Subcutaneous abdominal adipose tissue (tissue), 5 donors: Measurements from ENCODE around the gene TBC1D5.

ENCODE experiments used
- H3K27ac ChIP-seq: one replicate; pipeline ENCODE4 v1.7.0; 2013; ENCODE audit warnings: low read depth, mild to moderate bottlenecking, inconsistent platforms, low read length, moderate library complexity
- H3K27me3 ChIP-seq, 5 donors: one replicate each; pipeline ENCODE4 v1.7.0; 2013; ENCODE audit warnings: low read length in 5 of 5, inconsistent platforms in 1 of 5; ENCODE audit not compliant: control insufficient read depth in 5 of 5, insufficient read depth in 4 of 5
- H3K36me3 ChIP-seq, 5 donors: one replicate each; pipeline ENCODE4 v1.7.0; 2013; ENCODE audit warnings: low read length in 5 of 5; ENCODE audit not compliant: control insufficient read depth in 5 of 5, insufficient read depth in 5 of 5
- H3K4me1 ChIP-seq, 5 donors: one replicate each; pipeline ENCODE4 v1.7.0; 2013; ENCODE audit warnings: low read length in 5 of 5, mild to moderate bottlenecking in 3 of 5, moderate library complexity in 1 of 5; ENCODE audit not compliant: control insufficient read depth in 5 of 5, insufficient read depth in 5 of 5
- H3K4me3 ChIP-seq, 5 donors: one replicate each; pipeline ENCODE4 v1.7.0; 2013; ENCODE audit warnings: low read length in 5 of 5, low read depth in 1 of 5
- H3K9ac ChIP-seq, 5 donors: one replicate each; pipeline ENCODE4 v1.7.0; 2013; ENCODE audit warnings: low read length in 5 of 5, mild to moderate bottlenecking in 4 of 5, moderate library complexity in 3 of 5
- H3K9me3 ChIP-seq, 5 donors: one replicate each; pipeline ENCODE4 v1.7.0; 2013; ENCODE audit warnings: low read length in 5 of 5; ENCODE audit not compliant: control insufficient read depth in 5 of 5
- donor health status: healthy.
- donor health status: healthy.
- donor health status: healthy.
- donor health status: healthy.
- donor health status: healthy.

The TBC1D5 gene

DNA sequence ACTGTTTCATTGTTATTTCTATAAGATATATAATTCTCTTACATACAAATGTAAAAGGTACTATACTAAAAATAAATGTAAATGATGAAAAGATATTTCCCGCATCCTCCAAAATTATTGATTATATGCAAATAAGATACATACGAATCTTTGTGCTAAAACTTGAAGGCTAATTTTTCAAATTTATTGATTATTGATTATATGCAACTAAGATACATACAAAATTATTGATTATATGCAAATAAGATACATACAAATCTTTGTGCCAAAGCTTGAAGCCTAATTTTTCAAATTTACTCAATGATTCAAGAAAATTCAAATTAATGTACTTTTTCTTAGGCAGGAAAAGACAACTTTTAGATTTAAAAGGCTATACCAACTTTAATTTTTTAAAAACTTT lies 319.8 kb downstream of the TBC1D5 start:
- no peaks in the 10 kb centered on the region for H3K27me3 ChIP-seq
- H3K4me3 ChIP-seq, result no peak overlapping the region
- no peak overlapping the region for H3K9ac ChIP-seq
- no peak overlapping the region for H3K27ac ChIP-seq
- peaks cover 0 to 2% (median 0%) of the 10 kb centered on the region in 5 donors for H3K4me1 ChIP-seq
- no peaks in the 10 kb centered on the region for H3K9me3 ChIP-seq
- H3K36me3 ChIP-seq, result no peaks in the 10 kb centered on the region

DNA sequence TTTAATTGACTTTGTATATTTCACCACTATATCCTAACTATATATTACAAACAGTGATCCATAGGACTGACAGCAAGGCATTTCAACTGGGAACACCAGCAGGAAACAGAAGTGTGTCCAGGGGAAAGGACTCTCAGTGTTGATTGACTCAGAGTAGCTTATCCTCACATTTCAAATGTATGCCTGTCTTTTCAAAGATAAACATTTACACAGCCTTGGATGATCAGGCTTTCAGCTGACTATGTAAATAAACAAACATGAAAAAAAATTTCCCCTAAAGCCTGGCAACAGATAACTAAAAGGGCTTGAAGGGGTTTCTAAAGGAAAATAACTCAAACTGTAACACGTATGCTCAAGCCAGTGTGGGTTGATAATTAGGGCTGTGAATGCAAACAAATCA lies 321.8 kb downstream of the TBC1D5 start:
- peaks cover 0 to 2% (median 0%) of the 10 kb centered on the region in 5 donors for H3K4me1 ChIP-seq
- no peak overlapping the region for H3K9ac ChIP-seq
- H3K36me3 ChIP-seq, result no peaks in the 10 kb centered on the region
- no peaks in the 10 kb centered on the region for H3K27me3 ChIP-seq
- no peaks in the 10 kb centered on the region for H3K9me3 ChIP-seq
- no peak overlapping the region for H3K27ac ChIP-seq
- no peak overlapping the region for H3K4me3 ChIP-seq

DNA sequence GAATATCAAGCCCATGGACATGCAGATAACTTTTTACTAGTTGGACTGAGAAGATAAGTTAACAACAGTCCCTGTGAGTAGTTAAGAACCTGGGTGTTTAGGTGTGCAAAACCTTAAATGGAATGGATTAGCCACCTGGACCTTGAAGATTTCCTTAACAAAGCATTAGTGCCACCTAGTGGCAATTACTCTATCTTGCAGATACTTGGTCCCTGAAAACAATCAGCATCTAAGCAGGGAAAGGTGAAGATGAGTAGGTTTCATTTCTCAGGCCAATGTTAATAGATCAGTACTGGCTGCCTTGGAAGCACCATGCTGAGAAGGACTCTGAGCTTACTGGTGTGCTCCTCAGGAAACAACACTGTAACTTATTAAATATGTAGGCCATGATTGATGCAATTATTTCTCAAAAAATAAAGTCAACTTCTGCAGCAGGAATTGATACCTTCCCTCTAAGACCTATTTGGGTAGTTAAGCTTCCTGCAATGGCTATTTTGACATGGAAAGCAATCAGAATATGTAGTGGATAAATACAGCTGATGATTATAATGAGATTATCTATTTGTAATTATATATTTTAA lies 329.4 kb downstream of the TBC1D5 start:
- Histone ChIP-seq H3K4me1 (no peaks in the 10 kb centered on the region), H3K36me3 (peaks cover 0 to 6% (median 0%) of the 10 kb centered on the region in 5 donors), H3K4me3 (no peak overlapping the region), H3K27me3 (no peaks in the 10 kb centered on the region), H3K27ac (no peak overlapping the region), H3K9ac (no peak overlapping the region), H3K9me3 (no peaks in the 10 kb centered on the region)

DNA sequence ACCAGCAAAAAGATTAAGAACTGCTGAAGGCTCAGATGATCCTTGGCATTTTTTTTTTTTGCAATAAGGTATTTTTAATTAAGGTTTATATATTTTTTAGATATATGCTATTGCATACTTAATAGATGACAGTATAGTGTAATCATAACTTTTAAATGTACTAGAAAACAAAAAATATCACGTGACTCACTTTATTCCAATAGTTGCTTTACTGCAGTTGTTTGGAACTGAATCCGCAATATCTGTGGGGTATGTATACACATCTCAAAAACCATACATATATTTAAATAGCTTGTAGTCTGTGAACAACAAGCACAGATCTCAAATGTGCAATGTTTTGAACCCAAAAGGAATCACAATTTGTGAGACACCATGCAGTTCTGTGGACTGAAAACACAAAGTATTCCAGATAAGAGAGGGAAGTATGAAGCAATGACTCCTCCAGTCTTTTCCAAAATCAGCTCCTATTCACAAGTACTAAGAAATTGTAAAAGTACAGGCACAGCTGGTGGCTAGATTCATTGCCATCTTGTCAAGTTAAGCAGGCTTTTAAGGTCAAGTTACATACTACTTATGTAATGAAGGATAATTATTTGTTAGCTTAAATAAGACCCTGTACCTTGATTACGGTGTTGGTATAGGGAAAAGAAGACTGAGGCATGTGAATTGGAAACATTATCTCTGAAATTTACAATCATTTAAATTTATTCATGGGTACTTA lies 331.1 kb downstream of the TBC1D5 start:
- no peaks in the 10 kb centered on the region for H3K9me3 ChIP-seq
- no peak overlapping the region for H3K9ac ChIP-seq
- no peak overlapping the region for H3K27ac ChIP-seq
- H3K36me3 ChIP-seq, result peaks cover 0 to 6% (median 0%) of the 10 kb centered on the region in 5 donors
- no peaks in the 10 kb centered on the region for H3K27me3 ChIP-seq
- no peak overlapping the region for H3K4me3 ChIP-seq
- no peaks in the 10 kb centered on the region for H3K4me1 ChIP-seq

DNA sequence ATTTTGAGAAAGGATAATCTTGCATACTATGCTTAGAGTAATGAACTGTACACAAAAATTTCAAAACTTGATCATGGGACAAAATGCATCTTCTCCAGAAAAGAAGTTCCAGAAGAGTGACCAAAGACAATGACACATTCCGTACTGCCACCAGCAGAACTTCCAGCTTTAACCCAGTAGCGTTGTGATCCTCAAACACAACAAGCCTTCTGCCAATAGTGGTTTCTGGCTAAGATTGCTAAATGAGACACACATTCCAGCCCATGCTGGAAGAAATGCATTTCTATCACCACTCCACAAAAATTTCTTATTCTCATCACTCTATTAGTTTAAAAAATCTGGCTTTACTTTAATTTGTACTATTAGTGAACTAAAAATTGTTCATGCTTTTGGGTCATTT lies 334.9 kb downstream of the TBC1D5 start:
- Histone ChIP-seq H3K27me3 (no peaks in the 10 kb centered on the region), H3K4me1 (no peaks in the 10 kb centered on the region), H3K27ac (no peak overlapping the region), H3K9me3 (no peaks in the 10 kb centered on the region), H3K4me3 (no peak overlapping the region), H3K36me3 (peaks cover 3 to 15% (median 11%) of the 10 kb centered on the region in 5 donors), H3K9ac (no peak overlapping the region)

DNA sequence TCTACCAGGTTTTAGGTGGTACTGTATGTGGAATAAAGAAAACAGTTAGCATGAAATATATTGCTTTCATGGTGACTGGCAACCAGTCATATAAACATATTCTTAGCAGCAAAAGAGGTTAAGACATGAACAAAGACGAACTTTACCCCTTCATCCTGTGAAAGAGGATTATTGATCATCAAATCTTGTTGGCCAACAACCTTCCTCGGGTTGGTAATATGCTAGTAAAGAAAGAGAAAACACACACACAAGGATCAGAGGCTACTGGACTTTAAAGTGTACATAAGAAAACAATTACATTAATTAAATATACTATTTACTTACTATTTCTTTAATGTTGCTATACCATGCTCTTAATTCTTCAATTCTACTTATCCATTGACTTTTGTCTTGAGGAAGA lies 337.9 kb downstream of the TBC1D5 start:
- peaks cover 0 to 4% (median 0%) of the 10 kb centered on the region in 5 donors for H3K4me1 ChIP-seq
- no peak overlapping the region for H3K27ac ChIP-seq
- H3K9me3 ChIP-seq, result no peaks in the 10 kb centered on the region
- H3K27me3 ChIP-seq, result peaks cover 0 to 2% (median 0%) of the 10 kb centered on the region in 5 donors
- peaks cover 10 to 25% (median 16%) of the 10 kb centered on the region in 5 donors for H3K36me3 ChIP-seq
- H3K4me3 ChIP-seq, result no peak overlapping the region
- H3K9ac ChIP-seq, result no peak overlapping the region

DNA sequence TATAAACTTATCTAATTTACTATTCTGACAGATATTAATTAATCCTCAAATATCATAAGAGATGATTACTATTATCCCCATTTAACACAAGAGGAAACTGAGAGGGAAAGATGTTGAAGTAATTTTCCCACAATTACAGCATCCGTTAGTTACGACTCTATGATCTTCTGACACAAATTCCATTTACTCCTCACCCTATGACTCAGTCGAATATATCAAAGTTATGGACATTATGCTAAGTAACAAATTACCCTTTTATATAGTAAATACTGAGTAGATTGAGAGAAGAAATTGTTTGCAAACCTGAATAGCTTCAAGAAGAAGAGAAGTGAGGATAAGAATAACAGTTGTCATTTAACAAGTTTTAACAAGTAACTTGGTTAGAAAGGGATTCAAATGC lies 340.0 kb downstream of the TBC1D5 start:
- peaks cover 0 to 2% (median 0%) of the 10 kb centered on the region in 5 donors for H3K27me3 ChIP-seq
- peaks cover 0 to 4% (median 0%) of the 10 kb centered on the region in 5 donors for H3K4me1 ChIP-seq
- peaks cover 10 to 20% (median 16%) of the 10 kb centered on the region in 5 donors for H3K36me3 ChIP-seq
- H3K9ac ChIP-seq, result no peak overlapping the region
- H3K27ac ChIP-seq, result no peak overlapping the region
- H3K4me3 ChIP-seq, result no peak overlapping the region
- H3K9me3 ChIP-seq, result no peaks in the 10 kb centered on the region

DNA sequence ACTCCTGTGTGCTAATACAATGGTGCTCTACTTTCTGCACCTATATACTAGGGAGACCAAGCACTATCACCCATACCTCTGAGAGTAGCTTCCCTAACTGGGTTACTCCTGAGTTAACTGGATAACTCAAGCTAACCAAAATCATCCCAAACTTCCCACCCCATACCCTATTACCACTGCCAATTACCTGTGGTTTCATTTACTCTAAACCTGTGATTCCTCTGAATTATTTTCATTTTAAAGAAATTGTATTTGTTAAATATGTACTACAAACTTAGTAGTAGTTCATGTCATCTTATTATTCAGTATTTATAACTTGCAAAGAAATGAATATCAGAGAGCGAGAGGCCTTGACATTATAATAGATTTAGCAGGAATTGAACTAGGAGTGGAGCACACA lies 340.5 kb downstream of the TBC1D5 start:
- Histone ChIP-seq H3K4me3 (no peak overlapping the region), H3K27me3 (peaks cover 0 to 2% (median 0%) of the 10 kb centered on the region in 5 donors), H3K9me3 (no peaks in the 10 kb centered on the region), H3K4me1 (peaks cover 0 to 4% (median 0%) of the 10 kb centered on the region in 5 donors), H3K36me3 (peaks cover 10 to 20% (median 16%) of the 10 kb centered on the region in 5 donors), H3K9ac (peak overlapping the region in 1 of 5 donors; percentile 63), H3K27ac (no peak overlapping the region)

DNA sequence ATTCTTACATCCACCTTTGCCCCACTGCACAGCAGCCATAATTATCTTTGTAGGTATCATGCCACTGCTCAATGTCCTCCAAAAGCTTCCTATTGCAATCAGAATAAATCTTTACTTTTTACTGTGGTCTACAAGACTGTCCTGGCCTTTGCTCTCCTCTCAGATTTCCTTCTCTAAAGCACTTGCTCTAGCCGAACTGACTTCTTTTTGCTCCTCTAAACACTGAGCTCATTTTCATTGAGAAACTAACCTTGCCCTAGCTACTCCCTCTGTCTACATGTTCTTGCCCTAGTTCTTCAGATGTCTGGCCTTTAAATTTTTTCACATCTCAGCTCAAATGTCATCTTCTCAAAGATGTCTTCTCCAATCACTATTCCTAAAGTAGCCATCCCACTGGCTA lies 342.8 kb downstream of the TBC1D5 start:
- no peaks in the 10 kb centered on the region for H3K9me3 ChIP-seq
- no peak overlapping the region for H3K9ac ChIP-seq
- H3K27me3 ChIP-seq, result peaks cover 0 to 2% (median 0%) of the 10 kb centered on the region in 5 donors
- H3K4me1 ChIP-seq, result peaks cover 0 to 4% (median 0%) of the 10 kb centered on the region in 5 donors
- H3K36me3 ChIP-seq, result peaks cover 10 to 18% (median 14%) of the 10 kb centered on the region in 5 donors
- no peak overlapping the region for H3K27ac ChIP-seq
- H3K4me3 ChIP-seq, result no peak overlapping the region

DNA sequence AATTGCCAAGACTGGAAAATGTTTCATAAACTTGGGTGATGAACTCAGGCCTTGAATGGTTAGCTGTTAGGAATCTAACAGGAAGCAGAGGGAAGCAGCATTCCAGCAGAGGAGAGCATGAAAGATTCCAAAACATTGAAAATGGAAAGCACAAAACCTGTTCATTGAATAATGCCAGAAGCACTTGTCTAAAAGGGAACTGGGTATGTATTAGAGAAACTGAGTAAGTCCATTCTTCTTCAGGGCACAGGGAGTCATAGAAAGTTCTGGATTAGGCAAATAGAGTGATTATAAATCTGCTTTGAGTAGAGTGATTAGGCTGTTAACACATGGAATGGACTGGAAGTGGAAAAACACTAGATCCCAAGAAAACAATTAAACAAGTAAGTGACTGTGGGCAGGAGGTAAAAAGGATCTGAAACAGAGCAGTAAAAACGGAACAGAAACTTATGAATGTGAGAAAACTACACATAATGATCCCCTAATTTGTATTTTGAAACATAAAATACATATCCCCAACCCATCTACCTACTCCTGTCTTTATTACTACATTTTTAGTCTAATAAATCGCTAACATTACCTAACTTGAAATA lies 343.4 kb downstream of the TBC1D5 start:
- H3K9ac ChIP-seq, result no peak overlapping the region
- H3K9me3 ChIP-seq, result no peaks in the 10 kb centered on the region
- peaks cover 0 to 2% (median 0%) of the 10 kb centered on the region in 5 donors for H3K27me3 ChIP-seq
- no peak overlapping the region for H3K27ac ChIP-seq
- peaks cover 0 to 4% (median 0%) of the 10 kb centered on the region in 5 donors for H3K4me1 ChIP-seq
- peaks cover 7 to 13% (median 10%) of the 10 kb centered on the region in 5 donors for H3K36me3 ChIP-seq
- H3K4me3 ChIP-seq, result no peak overlapping the region
